ENCODE measurements around the gene FCHSD2.

DNA sequence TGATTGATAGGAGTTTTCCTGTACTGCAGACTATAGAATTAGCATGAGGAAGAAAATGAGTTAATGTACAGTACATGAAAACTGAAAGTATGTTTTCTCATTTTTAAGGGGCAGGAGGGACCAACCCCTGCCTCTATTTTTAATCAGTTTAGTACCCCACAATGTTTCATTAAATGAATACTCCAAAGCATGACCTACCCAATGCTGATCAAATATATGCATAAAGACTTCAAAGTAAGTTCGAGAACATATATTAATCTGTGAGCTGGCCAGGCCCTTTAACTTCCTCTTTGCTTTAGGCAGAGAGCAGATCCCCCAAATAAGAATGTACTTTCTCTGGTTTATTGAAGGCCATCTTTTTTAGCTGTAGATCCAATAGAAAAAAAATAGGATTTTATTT is 161.0 kb downstream of the FCHSD2 start:
- TF ChIP-seq CTCF (tag by site-specific recombination; IDR thresholded peaks at IDR 0.05) (no peak), ZNF350 (tag by site-specific recombination; IDR thresholded peaks at IDR 0.05) (no peak), ZNF10 (tag by site-specific recombination; IDR thresholded peaks at IDR 0.05) (no peak), KLF1 (tag by site-specific recombination; IDR thresholded peaks at IDR 0.05) (no peak), ATF2 (tag by site-specific recombination; IDR thresholded peaks at IDR 0.05; ENCODE audit: low read depth) (no peak), BCL11A (tag by site-specific recombination; IDR thresholded peaks at IDR 0.05; ENCODE audit: low read depth) (no peak), ZNF121 (tag by site-specific recombination; IDR thresholded peaks at IDR 0.05) (no peak)

Measured in HEK293 (cell line).